ENCODE data around the gene ACAD10. TPM values are rescaled to one million over a fixed set of nuclear protein-coding genes. Genes with fewer than 3 reads are reported as not detected.

The ACAD10 gene
- total and polyA plus RNA-seq, 10 of the 15 experiments (the other 5 are each of a cell fraction or from before 2014, with no cell fraction given): 2.9 to 21.9 (median 17.5) TPM

GRCh38 chr12:111773801-111774551 is 88.1 kb downstream of the ACAD10 start (continued):
- TF ChIP-seq, protein P1, sequence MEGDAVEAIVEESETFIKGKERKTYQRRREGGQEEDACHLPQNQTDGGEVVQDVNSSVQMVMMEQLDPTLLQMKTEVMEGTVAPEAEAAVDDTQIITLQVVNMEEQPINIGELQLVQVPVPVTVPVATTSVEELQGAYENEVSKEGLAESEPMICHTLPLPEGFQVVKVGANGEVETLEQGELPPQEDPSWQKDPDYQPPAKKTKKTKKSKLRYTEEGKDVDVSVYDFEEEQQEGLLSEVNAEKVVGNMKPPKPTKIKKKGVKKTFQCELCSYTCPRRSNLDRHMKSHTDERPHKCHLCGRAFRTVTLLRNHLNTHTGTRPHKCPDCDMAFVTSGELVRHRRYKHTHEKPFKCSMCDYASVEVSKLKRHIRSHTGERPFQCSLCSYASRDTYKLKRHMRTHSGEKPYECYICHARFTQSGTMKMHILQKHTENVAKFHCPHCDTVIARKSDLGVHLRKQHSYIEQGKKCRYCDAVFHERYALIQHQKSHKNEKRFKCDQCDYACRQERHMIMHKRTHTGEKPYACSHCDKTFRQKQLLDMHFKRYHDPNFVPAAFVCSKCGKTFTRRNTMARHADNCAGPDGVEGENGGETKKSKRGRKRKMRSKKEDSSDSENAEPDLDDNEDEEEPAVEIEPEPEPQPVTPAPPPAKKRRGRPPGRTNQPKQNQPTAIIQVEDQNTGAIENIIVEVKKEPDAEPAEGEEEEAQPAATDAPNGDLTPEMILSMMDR (IDR thresholded peaks at IDR 0.05 in 2 of 3, conservative IDR thresholded peaks at IDR 0.05 in 1 of 3; ENCODE audit: control insufficient read depth in 2 of 3, extremely low read depth in 1 of 3, insufficient read depth in 1 of 3, low read depth in 3 of 3, low read length in 3 of 3): no peak
- 0 out of 2 replicates have a peak, but pooled peaks have one; percentile 14 for TF ChIP-seq RB1 (IDR thresholded peaks at IDR 0.05; ENCODE audit: borderline replicate concordance)
- peak; percentile 64 for TF ChIP-seq NFIC (IDR thresholded peaks at IDR 0.05; ENCODE audit: low read depth, low read length)
- TF ChIP-seq, protein P2, sequence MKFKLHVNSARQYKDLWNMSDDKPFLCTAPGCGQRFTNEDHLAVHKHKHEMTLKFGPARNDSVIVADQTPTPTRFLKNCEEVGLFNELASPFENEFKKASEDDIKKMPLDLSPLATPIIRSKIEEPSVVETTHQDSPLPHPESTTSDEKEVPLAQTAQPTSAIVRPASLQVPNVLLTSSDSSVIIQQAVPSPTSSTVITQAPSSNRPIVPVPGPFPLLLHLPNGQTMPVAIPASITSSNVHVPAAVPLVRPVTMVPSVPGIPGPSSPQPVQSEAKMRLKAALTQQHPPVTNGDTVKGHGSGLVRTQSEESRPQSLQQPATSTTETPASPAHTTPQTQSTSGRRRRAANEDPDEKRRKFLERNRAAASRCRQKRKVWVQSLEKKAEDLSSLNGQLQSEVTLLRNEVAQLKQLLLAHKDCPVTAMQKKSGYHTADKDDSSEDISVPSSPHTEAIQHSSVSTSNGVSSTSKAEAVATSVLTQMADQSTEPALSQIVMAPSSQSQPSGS (IDR thresholded peaks at IDR 0.05; ENCODE audit: low read length): peak; percentile 20; the same call in 1 of the 2 replicates
- no peak for TF ChIP-seq ESRRA (IDR thresholded peaks at IDR 0.05; ENCODE audit: low read length)
- peak; percentile 87 for TF ChIP-seq DPF2 (IDR thresholded peaks at IDR 0.05)
- TF ChIP-seq NKRF (conservative IDR thresholded peaks at IDR 0.05): no peak
- peak; percentile 49 for TF ChIP-seq MEF2B (IDR thresholded peaks at IDR 0.05; ENCODE audit: partially characterized antibody, poor library complexity, severe bottlenecking)
- TF ChIP-seq BACH1 (IDR thresholded peaks at IDR 0.05; ENCODE audit: borderline replicate concordance): peak; percentile 47; the same call in 1 of the 2 replicates
- TF ChIP-seq SP1 (IDR thresholded peaks at IDR 0.05; ENCODE audit: low read depth, low read length): peak; percentile 28
- TF ChIP-seq NFXL1 (IDR thresholded peaks at IDR 0.05; ENCODE audit: borderline replicate concordance): no peak
- 0 out of 2 replicates have a peak, but pooled peaks have one; percentile 15 for TF ChIP-seq CREM (IDR thresholded peaks at IDR 0.05; ENCODE audit: low read depth)
- no peak for TF ChIP-seq EZH2 (IDR thresholded peaks at IDR 0.05; ENCODE audit: borderline replicate concordance, control insufficient read depth, low read depth, low read length)
- no peak for TF ChIP-seq JUNB (IDR thresholded peaks at IDR 0.05)
- TF ChIP-seq CBFB (IDR thresholded peaks at IDR 0.05; ENCODE audit: low read depth): peak; percentile 61; the same call in 1 of the 2 replicates
- peak; percentile 97 for TF ChIP-seq TCF7 (IDR thresholded peaks at IDR 0.05; ENCODE audit: borderline replicate concordance)
- no peak for TF ChIP-seq EGR1 (IDR thresholded peaks at IDR 0.05; ENCODE audit: borderline replicate concordance in 1 of 2, low read depth in 2 of 2, low read length in 2 of 2)
- TF ChIP-seq CBX5 (IDR thresholded peaks at IDR 0.05; ENCODE audit: low read depth): no peak
- peak; percentile 95 for TF ChIP-seq IKZF1 (conservative IDR thresholded peaks at IDR 0.05)
- TF ChIP-seq KAT2A (conservative IDR thresholded peaks at IDR 0.05; ENCODE audit: control insufficient read depth, low read depth, low read length): no peak
- TF ChIP-seq PAX5 (IDR thresholded peaks at IDR 0.05; ENCODE audit: borderline replicate concordance, low read depth, low read length): peak; percentile 78
- TF ChIP-seq EED (IDR thresholded peaks at IDR 0.05; ENCODE audit: low read depth): peak; percentile 84
- no peak for TF ChIP-seq GABPA (IDR thresholded peaks at IDR 0.05; ENCODE audit: low read depth)
- no peak for TF ChIP-seq RFX5 (IDR thresholded peaks at IDR 0.05; ENCODE audit: low read depth, low read length)
- TF ChIP-seq SUPT20H (IDR thresholded peaks at IDR 0.05; ENCODE audit: borderline replicate concordance, control insufficient read depth, low read depth, low read length): no peak
- no peak for TF ChIP-seq RBBP5 (conservative IDR thresholded peaks at IDR 0.05)
- peak; percentile 61; the same call in 1 of the 2 replicates for TF ChIP-seq ZNF217 (IDR thresholded peaks at IDR 0.05)
